Right lobe of liver (tissue), 4 donors: ENCODE data around the gene CAST.

ENCODE experiments used
- CTCF ChIP-seq, 4 donors: fragments of 200-600 bp in 3 of 4; fragments of 450-650 bp in 1 of 4; IDR thresholded peaks; one replicate each; pipeline versions ENCODE4 v1.5.1 to v1.8.0; 2016 to 2022; ENCODE audit warnings: antibody characterized with exemption in 4 of 4, mild to moderate bottlenecking in 2 of 4
- POLR2A ChIP-seq: fragments of 450-650 bp; IDR thresholded peaks from one replicate; pipeline ENCODE4 v1.6.1; 2017; ENCODE audit warnings: antibody characterized with exemption, mild to moderate bottlenecking
- donor health status: DM: no; HTN: no; CAD: no.
- donor health status: DM: no; HTN: no; CAD: no.
- donor health status: DM: no; HTN: yes; CAD: no.

- TF ChIP-seq CTCF (IDR thresholded peaks at IDR 0.05) (no peak), POLR2A (no peak)
Measured at GRCh38 chr5:96714450-96714849, 52.3 kb downstream of the CAST start.
